ENCODE data around the gene GUK1.

GRCh38 chr1:228148935-228149405, 8.9 kb downstream of the GUK1 start:
- TF ChIP-seq CTCF (IDR thresholded peaks at IDR 0.05): no peak
- TF ChIP-seq POLR2A (IDR thresholded peaks at IDR 0.05): no peak

Measured in vagina (tissue), 2 donors.